Measurements from ENCODE around the gene NUP85. TPM values are rescaled to one million over a fixed set of nuclear protein-coding genes. Genes with fewer than 3 reads are reported as not detected.

The NUP85 gene
- total RNA-seq, 1 experiment from 2014 or later: 141 TPM

GRCh38 chr17:75181608-75182318, 23.7 kb upstream of the NUP85 start:
- BruUV-seq (replicated peaks): no TSS peak
- intact Hi-C loops (cut with micrococcal nuclease; ENCODE audit: unreplicated experiment): no loop called here
- DNase-seq (ENCODE audit: low read depth, low spot score): no peak

GRCh38 chr17:75182319-75182568, 23.2 kb upstream of the NUP85 start:
- peaks cover 18% of the 10 kb centered on the region for H3K36me3 ChIP-seq (ENCODE audit: control insufficient read depth, insufficient read depth, low read length)
- peak overlapping the region; percentile 88 to 98 for H3K4me3 ChIP-seq (ENCODE audit: low read depth in 2 of 2, low read length in 2 of 2)
- POLR2A ChIA-PET: no interaction called here
- no peaks in the 10 kb centered on the region for H3K27me3 ChIP-seq (ENCODE audit: control insufficient read depth, insufficient read depth, low read length)
- H3K9me3 ChIP-seq (ENCODE audit: control insufficient read depth, insufficient read depth, low read depth, low read length): no peaks in the 10 kb centered on the region
- CTCF ChIA-PET: no interaction called here
- no peak for DNase-seq (ENCODE audit: low read depth, low spot score)
- H3K27ac ChIP-seq (ENCODE audit: low read length): peak overlapping the region; percentile 90
- peak; percentile 79; the same call in 1 of the 2 replicates for TF ChIP-seq SIN3A (IDR thresholded peaks at IDR 0.05; ENCODE audit: borderline replicate concordance, insufficient read depth, low read depth, low read length)
- peak; percentile 15; the same call in 1 of the 2 replicates for TF ChIP-seq POLR2AphosphoS5 (IDR thresholded peaks at IDR 0.05; ENCODE audit: low read depth, low read length)
- TF ChIP-seq TCF7L2 (IDR thresholded peaks at IDR 0.05; ENCODE audit: low read depth, low read length): no peak
- intact Hi-C loops (cut with micrococcal nuclease; ENCODE audit: unreplicated experiment): no loop called here
- H3K4me1 ChIP-seq (ENCODE audit: control insufficient read depth, insufficient read depth, low read length): no peaks in the 10 kb centered on the region; the same call in 1 of the 2 replicates
- in situ Hi-C loops (cut with HindIII; ENCODE audit: low pct_unique_long_range_greater_than_20kb, low sequenced_read_pairs): no loop called here
- no TSS peak for BruUV-seq (replicated peaks)
- ATAC-seq: no peak; the same call in 1 of the 2 replicates

More at GRCh38 chr17:75181608-75182318, 23.7 kb upstream of the NUP85 start:
- no peaks in the 10 kb centered on the region for H3K27me3 ChIP-seq (ENCODE audit: control insufficient read depth, insufficient read depth, low read length)
- peaks cover 18% of the 10 kb centered on the region for H3K36me3 ChIP-seq (ENCODE audit: control insufficient read depth, insufficient read depth, low read length)
- in situ Hi-C loops (cut with HindIII; ENCODE audit: low pct_unique_long_range_greater_than_20kb, low sequenced_read_pairs): no loop called here
- ChIA-PET CTCF (interaction anchor here (1.0 to 1.5 kb wide), 2 partner anchors 10 to 68 kb away, joined by 3 to 4 read pairs; no protein-coding TSS in a partner anchor), POLR2A (no interaction called here)
- TF ChIP-seq POLR2AphosphoS5 (IDR thresholded peaks at IDR 0.05; ENCODE audit: low read depth, low read length) (no peak), CTCF (IDR thresholded peaks at IDR 0.05) (no peak), TCF7L2 (IDR thresholded peaks at IDR 0.05; ENCODE audit: low read depth, low read length) (no peak), REST (IDR thresholded peaks at IDR 0.05; ENCODE audit: insufficient read depth in 1 of 2, low read depth in 2 of 2, low read length in 1 of 2) (no peak), SIN3A (IDR thresholded peaks at IDR 0.05; ENCODE audit: borderline replicate concordance, insufficient read depth, low read depth, low read length) (no peak)
- H3K27ac ChIP-seq (ENCODE audit: low read length): peak overlapping the region; percentile 90
- H3K4me1 ChIP-seq (ENCODE audit: control insufficient read depth, insufficient read depth, low read length): no peaks in the 10 kb centered on the region; the same call in 1 of the 2 replicates
- H3K9me3 ChIP-seq (ENCODE audit: control insufficient read depth, insufficient read depth, low read depth, low read length): no peaks in the 10 kb centered on the region
- peak; percentile 31; the same call in 1 of the 2 replicates for ATAC-seq
- H3K4me3 ChIP-seq (ENCODE audit: low read depth in 2 of 2, low read length in 2 of 2): peak overlapping the region; percentile 88 to 98
